Inflammatory macrophage treated with lipopolysaccharide for 1 hour (primary cell): ENCODE measurements around the gene SKA2.
A peak's percentile ranks its signal among the peaks of the same experiment; 100 is the strongest.
"Not testable (repeated sequence)": the region's sequence is repeated elsewhere in the genome, so short reads cannot be mapped to it uniquely, and the experiment has no call there.

Experiments used
- DNase-seq, 2 donors: peaks; one replicate each; pipeline ENCODE4 v3.0.0-alpha.2; 2020 to 2022

Gene SKA2, protein sequence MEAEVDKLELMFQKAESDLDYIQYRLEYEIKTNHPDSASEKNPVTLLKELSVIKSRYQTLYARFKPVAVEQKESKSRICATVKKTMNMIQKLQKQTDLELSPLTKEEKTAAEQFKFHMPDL

DNA sequence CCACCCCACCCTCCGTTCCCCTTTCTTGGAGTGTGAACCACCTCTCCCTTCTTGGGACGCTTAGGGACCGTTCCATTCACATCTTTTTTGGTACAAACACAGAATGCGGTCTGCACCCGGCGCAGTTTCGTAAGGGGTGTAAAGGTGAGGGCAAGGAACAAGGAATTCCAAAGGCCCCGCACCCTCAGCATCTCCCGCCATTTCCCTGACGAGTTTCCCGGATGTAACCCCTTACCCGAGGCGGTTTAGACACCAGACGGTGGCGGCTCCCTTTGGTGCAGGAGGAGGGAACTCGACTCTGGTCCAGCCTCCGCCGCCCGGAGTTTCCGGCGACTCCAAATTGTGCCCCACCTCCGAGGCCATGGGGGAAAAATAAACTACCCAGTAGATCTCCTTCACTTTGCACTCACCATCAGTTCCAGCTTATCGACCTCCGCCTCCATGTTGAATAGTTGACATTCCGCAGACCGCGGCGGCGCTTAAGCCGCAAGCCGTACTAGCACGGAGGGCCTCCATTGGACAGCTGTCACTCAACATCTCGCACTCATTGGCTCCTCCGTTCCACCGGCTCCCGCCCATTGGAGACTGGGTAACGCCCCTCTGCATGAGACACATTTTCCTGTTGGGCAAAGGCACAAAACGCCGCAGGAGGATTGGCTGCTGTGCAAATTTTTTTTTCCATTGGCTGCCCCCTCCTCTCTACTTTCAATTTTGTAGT, at the start of gene SKA2:
SKA2 (minus strand) TSS at position 466 of the 718 bp plus-strand sequence; CDS start at position 443, 23 bp downstream.
- no peak for DNase-seq

DNA sequence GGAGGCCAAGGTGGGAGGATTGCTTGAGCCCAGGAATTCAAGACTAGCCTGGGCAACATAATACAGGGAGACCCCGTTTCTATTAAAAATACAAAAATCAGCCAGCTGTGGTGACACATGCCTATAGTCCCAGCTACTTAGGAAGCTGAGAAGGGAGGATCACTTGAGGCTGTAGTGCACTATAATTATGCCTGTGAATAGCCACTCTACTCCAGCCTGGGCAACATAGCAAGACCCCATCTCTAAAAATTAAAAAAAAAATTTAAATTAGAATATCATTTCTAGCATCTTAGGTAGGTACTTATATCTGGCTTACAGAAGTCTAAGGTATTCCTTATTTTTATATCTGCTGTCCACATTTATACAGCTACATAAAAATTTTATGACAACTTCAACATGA, 47.3 kb upstream of the SKA2 start:
- DNase-seq: no peak

DNA sequence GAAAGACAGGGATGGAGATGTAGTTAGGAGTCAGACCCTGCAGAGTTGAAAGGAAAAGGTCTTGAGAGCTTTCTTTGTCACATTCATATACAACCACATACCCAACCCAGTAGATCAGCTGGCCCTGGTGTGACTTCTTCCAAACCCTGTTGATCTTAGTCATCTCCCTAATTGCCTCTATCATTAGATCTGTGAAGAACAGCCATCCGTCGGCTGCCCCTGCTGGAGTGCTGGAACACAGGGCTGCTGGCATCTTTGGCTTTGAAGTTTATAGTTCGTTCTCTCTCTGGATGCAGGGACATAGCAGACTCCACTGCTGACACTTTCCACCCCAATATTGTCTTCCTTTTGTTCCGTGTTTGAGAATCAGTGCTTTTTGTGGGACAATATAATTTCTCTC, 44.4 kb upstream of the SKA2 start:
- no peak for DNase-seq

DNA sequence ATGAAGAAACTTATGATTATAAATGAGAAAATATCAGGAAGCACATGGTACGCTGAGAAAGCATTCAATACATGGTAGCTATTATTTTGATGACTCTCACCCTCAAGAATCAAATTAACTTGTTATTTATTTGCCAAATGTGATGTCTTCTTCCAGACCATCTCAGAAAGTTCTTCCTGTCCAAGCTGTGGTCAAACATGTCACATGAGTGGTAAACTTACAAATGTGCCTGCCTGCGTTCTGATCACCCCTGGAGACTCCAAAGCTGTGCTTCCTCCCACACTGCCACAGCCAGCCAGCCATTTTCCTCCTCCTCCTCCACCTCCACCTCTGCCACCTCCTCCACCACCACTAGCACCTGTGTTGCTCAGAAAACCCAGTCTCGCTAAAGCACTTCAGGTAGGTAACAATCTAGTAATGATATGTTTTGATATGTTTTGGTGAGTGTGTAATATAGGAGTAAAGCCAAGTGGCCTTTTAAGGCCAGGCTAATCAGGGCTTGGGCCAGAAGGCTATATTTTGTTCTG, 38.4 kb upstream of the SKA2 start:
- no peak for DNase-seq

DNA sequence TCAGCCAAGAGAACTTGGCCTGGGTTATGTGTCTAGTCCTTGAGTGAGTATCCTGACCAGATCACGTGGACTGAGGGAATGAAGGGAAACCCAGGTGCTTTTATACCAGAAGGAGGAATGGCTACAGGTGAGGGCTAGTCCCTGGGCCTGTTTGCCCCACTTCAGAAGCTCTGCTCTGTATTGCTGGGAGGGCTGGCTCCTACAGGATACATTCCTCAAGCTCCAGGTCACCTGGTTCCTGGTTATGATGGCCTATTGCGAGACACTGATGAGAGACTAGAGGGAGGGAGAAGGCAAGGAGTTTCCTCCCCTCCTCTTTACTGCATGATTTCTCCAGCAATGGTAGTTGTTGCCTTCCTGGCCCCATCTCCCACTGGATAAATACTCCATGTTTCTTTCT, 35.8 kb upstream of the SKA2 start:
- DNase-seq: no peak

DNA sequence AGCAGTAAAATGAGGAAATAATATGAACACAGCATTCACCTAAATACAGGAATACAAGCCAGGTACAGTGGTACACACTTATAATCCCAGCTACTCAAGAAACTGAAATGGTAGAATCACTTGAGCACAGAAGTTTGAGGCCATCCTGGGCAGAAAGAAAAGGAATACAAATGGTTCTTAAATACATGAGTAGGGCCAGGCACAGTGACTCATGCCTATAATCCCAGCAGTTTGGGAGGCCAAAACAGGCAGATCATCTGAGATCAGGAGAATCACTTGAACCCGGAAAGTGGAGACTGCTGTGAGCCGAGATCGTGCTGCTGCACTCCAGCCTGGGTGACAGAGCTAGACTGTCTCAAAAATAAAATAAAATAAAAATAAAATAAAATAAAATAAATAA, 31.9 kb upstream of the SKA2 start:
- no peak for DNase-seq

DNA sequence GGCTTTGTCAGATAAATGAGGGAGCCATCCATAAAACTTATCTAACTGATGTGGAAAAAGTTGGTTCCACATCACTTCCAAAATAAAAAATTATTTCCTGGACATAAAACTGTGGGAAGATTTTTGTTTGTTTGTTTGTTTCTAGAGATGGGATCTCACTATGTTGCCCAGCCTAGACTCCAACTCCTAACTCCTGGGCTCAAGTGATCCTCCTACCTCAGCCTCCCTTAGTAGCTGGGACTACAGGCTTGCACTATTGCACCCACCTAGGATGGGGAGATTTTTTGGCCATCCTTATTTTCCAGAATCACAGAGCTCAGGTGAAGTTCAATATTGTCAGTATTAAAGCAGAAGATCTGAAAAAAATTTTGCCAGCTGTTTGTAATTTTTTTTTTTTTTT, 31.0 kb upstream of the SKA2 start:
- no peak for DNase-seq

DNA sequence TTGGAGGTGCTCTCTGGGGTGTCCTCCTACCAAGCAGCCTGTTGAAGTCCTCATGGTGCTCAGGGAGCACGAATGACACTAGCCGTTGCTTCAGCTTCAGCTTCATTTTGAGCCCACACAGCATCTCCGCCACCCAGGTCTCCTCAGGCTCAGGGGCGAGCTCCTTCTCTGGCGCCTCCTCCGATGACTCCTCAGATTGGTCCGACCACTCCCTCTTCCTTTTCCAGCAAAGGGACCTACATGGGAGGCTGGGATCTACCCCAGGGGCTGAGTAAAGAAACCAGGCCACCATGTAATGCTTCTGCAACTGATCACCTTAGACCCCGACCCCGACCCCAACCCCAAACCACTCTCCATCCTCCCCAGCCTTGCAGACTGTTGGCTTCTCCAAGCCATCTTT, 26.5 kb upstream of the SKA2 start:
- DNase-seq: no peak

DNA sequence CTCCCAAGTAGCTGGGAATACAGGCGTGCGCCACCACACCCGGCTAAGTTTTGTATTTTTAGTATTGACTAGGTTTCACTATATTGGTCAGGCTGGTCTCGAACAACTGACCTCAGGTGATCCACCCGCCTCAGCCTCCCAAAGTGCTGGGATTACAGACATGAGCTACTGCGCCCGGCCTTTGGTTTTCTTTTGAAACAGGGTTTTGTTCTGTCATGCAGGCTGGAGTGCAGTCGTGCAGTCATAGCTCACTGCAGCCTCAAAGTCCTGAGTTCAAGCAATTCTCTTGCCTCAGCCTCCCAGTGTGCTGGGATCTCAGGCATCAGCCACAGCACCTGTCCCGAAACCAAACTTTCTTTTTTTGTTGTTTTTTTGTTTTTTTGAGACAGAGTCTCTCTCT, 25.6 kb upstream of the SKA2 start:
- DNase-seq: no peak

DNA sequence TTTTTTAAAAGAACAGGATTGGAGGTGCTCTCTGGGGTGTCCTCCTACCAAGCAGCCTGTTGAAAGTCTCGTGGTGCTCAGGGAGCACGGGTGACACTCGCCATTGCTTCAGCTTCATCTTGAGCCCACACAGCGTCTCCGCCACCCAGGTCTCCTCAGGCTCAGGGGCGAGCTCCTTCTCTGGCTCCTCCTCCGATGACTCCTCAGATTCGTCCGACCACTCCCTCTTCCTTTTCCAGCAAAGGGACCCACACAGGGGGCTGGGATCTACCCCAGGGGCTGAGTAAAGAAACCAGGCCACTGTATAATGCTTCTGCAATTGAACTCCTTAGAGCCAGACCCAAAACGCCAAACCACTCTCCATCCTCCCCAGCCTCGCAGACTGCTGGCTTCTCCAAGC, 24.6 kb upstream of the SKA2 start:
- not testable (repeated sequence) for DNase-seq

DNA sequence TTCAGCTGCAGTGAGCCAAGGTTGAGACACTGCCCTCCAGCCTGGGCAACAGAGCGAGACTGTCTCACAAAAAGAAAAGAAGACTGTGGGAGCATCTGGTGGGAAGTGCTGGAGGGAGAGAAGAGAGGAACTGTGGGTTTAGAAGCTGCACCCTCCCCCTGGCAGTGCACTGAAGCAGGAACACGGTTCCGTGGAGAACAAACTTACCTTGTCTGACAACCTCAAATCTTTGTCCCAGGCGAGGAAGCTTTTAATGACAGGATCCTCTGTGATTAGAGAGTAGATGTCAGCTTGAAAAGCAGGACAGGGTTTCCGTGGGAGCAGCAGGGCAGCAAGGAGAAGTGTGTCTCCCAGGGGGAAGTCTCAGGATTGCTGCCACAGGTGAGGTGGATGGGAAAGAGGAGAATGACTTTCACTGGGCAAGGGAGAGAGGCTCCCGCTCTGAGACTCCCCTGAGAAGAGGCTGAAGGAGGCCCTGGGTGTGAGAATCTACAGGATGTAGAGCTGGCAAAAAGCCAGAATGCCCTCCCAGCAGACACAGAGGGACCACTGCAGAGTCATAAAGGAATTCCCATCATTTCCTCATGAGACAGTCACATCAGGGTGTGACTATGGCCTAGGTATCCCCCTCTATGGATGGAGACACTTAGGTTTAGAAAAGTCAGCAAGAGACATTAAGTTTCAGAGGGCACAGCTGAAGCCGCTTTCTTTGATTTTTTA, 23.4 kb upstream of the SKA2 start:
- no peak for DNase-seq

DNA sequence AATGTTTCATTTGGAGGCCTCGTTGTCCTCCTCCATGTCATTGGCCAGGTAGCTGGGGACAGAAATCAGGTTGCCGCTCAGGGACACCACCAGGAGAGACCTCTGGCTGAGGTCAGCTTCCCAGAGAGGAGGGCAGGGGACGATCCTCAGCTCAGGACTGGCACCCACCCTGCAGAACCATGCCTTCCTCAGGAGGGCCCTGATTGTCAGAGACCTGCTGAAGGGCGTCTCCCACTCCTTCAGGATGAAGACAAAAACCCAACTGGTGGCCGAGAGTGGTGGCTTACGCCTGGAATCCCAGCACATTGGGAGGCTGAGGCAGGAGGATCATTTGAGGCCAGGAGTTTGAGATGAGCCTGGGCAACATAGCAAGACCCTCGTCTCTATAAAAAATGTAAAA, 20.1 kb upstream of the SKA2 start:
- no peak for DNase-seq

DNA sequence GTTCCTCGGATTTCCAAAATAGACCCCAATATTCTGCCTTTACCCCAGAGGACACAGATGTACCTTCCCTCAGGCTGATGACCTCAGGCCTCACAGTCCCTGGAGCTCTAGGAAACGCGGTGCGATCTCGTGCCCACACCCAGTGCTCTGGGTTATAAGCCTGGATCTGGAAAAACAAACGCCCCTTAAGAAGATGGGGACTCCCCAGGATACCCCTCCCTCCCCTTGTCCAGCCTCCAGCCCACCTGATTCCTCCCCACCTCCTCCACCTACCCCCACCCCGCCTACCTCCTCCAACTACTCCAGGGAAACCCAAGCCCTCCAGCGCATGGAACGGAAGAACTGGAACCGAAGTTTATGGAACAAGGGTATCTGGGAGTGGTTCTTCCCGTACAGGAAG, 19.7 kb upstream of the SKA2 start:
- no peak for DNase-seq

DNA sequence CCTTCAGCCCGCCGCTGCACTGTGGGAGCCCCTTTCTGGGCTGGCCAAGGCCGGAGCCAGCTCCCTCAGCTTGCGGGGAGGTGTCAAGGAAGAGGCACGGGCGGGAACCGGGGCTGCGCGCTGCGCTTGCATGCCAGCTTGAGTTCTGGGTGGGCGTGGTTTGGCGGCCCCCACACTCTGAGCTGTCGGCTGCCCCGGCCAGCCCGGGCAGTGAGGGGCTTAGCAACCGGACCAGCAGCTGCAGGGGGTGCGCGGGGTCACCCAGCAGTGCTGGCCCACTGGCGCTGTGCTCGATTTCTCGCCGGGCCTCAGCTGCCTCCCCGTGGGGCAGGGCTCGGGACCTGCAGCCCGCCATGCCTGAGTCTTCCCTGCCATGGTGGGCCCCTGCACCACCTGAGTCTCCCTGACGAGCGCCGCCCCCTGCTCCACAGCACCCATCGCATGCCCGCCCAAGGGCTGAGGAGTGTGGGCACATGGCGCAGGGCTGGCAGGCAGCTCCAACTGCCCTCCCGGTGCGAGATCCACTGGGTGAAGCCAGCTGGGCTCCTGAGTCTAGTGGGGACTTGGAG, 17.5 kb upstream of the SKA2 start:
- DNase-seq: no peak

DNA sequence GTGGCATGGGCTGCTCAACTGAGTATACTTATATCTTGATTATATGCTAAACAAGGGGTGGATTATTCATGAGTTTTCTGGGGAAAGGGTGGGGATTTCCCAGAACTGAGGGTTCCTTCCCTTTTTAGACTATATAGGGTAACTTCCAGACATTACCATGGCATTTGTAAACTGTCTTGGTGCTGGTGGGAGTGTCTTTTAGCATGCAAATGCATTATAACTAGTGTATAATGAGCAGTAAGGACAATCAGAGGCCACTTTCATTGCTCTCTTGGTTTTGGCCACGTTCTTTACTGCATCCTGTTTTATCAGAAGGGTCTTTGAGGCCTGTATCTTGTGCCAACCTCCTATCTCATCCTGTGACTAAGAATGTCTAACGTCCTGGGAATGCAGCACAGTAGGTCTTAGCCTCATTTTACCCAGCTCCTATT, 12.6 kb upstream of the SKA2 start:
- DNase-seq: peak; percentile 73 to 81

DNA sequence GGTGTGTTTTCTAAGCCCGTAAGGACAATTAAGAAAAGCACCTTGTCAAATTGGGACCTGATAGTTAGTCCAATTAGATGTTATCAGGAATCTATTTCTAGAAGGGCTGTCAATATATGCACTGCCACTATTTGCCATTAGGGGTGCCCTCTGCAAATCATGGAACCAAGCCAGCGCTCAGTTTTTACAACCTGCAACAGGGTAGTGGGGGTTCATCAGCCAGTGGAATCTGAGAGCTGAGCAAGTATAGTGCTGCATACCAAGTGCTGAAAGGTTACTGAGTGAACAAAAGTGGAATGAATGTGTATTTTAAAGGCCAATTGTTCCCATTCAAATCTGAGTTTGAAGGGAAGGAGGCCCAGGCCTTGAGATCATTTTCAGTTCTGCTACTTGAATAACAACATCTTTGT, 11.0 kb upstream of the SKA2 start:
- peak; percentile 13 to 46 for DNase-seq

DNA sequence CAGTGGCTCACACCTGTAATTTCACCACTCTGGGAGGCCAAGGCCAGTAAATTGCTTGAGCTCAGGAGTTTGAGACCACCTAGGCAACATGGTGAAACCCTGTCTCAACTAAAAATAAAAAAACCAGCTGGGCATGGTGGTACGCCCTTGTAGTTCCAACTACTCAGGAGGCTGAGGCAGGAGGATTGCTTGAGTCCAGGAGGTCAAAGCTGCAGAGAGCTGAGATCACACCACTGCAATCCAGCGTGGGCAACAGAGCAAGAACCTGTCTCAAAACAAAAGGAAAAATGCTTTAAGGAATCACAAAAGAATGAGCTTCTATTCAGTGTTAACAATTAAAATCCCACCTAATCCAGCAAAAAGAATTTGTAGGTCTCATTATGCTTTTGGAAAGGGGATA, 6.5 kb upstream of the SKA2 start:
- DNase-seq: no peak

DNA sequence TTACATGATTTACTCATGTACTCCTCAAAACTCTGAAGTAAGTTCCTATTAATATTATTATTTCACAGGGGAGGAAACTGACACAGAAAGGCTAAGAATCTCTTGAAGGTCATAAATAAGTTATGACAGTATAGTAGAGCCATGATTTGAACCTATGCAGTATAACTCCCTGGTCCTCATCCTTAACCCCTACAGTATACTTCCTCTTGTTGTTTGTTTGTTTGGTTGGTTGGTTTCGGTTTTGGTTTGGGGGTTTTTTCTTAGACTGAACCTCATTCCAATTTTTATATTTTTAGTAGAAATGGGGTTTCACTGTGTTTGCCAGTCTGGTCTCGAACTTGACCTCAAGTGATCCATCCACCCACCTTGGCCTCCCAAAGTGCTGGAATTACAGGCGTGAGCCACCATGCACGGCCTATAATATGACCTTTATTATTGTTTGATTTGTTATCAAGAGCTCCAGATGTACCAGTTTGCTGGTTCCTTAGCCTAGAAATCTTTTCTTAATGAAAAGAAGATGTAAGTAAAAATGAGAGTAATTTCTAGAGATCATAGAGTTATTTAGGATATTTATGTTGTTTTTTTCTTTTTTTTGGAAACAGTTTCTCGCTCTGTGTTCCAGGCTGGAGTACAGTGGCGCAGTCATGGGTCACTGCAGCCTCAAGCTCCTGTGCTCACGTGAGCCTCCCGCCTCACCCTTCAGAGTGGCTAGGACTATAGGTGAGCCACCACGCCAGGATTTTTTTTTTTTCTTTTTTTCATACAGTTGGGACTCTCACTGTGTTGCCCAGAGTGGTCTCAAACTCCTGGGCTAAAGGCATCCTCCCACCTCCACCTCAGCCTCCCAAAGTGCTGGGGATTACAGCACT, 5.4 kb upstream of the SKA2 start:
- DNase-seq: peak; percentile 18 to 22

DNA sequence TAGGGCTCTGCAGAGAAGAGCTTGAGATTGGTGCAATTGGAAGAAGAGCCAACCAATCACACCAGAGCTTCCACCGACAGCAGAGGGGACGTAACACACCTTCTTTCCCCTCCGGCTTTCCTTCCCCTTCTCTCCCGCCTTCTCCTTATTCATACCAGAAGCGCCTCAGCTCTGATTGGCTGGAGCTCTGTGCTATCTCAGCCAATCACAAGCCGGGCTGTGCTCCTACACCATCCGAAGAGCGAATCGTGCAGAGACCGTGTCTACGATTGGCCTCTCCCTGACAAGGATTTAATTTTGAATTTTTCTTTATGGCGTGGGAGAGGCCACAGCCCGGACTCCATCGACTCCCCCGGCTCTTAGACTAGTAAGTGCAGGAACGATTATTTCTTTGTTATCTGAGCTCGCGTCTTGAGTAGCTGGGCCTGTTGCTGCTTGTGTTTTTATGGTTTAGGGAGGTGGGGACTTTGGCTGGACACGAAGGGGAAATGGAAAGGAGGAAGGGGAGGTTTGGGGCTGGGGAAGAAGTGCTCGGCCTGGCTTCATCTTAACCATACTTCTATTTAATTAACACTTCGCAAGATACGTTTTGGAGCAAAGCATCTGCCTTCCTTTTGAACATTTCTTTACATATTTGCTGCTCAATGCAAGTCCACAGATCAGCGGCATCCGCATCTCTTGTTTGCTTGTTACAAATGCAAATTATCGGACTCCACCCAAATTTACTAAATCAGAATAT, 622 bp upstream of the SKA2 start, which contains the start of gene PRR11:
PRR11 (plus strand) TSS at position 308 of the 739 bp plus-strand sequence. CDS start 14,007 bp downstream, outside the sequence.
- DNase-seq: peak; percentile 98

DNA sequence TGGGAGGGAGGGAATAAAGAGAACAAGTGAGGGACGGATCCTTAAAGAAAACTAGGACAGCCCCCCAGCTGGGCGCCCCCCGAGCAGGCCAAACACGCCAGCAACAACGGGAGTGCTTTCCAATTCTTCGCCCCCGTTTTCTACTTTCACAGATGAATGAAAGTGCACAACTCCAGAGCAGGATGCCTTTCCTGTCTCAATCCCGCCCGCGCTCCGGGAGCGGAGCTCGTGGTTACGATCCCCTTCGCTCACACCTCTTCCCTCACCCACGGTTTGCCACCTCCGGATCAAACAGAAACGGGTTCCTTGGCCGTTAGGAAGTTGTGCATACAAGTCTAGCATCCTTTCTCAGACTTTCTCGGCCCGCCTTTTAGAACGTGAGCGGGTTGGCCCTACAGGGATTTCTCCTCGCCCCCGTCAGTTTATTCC, 680 bp downstream of the SKA2 start:
- DNase-seq: peak in 1 of 2 donors; percentile 12

DNA sequence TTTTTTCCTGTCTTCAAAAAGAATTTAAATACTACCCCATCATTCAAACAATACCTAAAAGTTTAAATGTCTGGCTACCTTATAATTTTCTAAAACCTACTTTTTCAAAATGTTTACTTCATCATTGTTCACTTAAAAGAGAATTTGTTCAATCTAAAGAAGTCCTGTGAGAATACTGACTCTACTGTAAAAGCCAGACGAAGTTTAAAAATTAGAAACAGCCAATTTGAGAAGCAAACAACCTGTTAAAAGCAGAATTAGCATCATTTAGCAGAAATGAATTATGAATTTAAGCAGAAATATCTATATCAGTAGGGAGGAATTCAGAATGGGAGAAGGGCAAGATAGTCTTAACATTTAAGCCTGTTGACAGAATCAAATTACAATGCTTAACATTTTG, 2.1 kb downstream of the SKA2 start:
- DNase-seq: no peak

DNA sequence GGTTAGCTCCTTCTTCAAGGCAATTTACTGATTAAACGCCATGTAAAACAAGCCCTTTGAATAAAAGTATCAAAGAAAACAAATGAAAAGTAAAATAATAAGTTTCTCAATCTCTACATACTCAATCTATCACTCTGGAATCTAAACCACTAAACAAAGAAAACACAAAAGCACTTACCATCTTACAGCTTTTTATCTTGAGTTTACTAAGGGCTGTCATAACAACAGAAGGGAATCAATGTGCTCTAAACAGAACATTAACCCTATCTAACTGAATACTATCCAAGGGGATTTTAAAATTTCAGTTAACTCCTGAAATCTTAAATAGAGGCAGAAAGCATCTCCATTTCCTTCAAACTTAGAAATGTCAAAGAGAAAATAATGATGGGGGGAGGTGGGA, 3.4 kb downstream of the SKA2 start:
- DNase-seq: no peak
